H9 (cell line): ENCODE measurements around the gene VSTM2L. TPM values are rescaled to one million over a fixed set of nuclear protein-coding genes. Genes with fewer than 3 reads are reported as not detected.

Experiments
- DNase-seq: peaks from one replicate; pipeline ENCODE4 v3.0.0-alpha.2; 2017
- H2AFZ ChIP-seq: one replicate; pipeline ENCODE4 v1.6.1; 2013; ENCODE audit warnings: mild to moderate bottlenecking, low read length, control low read depth, moderate library complexity
- H2AK5ac ChIP-seq: 2 replicates; pipeline ENCODE4 v1.6.1; 2013; ENCODE audit warnings: low read length, control low read depth, mixed read lengths; ENCODE audit not compliant: insufficient read length
- H2BK120ac ChIP-seq: one replicate; pipeline ENCODE4 v1.6.1; 2013; ENCODE audit warnings: low read depth, mild to moderate bottlenecking, low read length, control low read depth, inconsistent platforms; ENCODE audit not compliant: poor library complexity, severe bottlenecking
- H2BK12ac ChIP-seq: 2 replicates; pipeline ENCODE4 v1.6.1; 2013; ENCODE audit warnings: low read length, control low read depth, mixed read lengths, low read depth; ENCODE audit not compliant: insufficient read length
- H2BK15ac ChIP-seq: 2 replicates; pipeline ENCODE4 v1.6.1; 2013; ENCODE audit warnings: low read depth, low read length, control low read depth
- H2BK20ac ChIP-seq: one replicate; pipeline ENCODE4 v1.6.1; 2013; ENCODE audit warnings: low read depth, mild to moderate bottlenecking, low read length, control low read depth, inconsistent platforms; ENCODE audit not compliant: poor library complexity, severe bottlenecking
- H2BK5ac ChIP-seq: 2 replicates; pipeline ENCODE4 v1.6.1; 2013; ENCODE audit warnings: low read length, control low read depth, mixed read lengths; ENCODE audit not compliant: insufficient read length
- H3K14ac ChIP-seq: 2 replicates; pipeline ENCODE4 v1.6.1; 2013; ENCODE audit warnings: low read length, control low read depth; ENCODE audit not compliant: insufficient read depth
- H3K18ac ChIP-seq: 2 replicates; pipeline ENCODE4 v1.6.1; 2013; ENCODE audit warnings: low read depth, mild to moderate bottlenecking, mixed read lengths, low read length, control low read depth; ENCODE audit not compliant: insufficient read length
- H3K23ac ChIP-seq: 2 replicates; pipeline ENCODE4 v1.6.1; 2013; ENCODE audit warnings: low read length, control low read depth, mixed read lengths, low read depth; ENCODE audit not compliant: insufficient read length
- H3K23me2 ChIP-seq: 2 replicates; pipeline ENCODE4 v1.6.1; 2013; ENCODE audit warnings: low read depth, mild to moderate bottlenecking, mixed read lengths, low read length, control low read depth; ENCODE audit not compliant: insufficient read length, poor library complexity, severe bottlenecking
- H3K27ac ChIP-seq: 2 replicates; pipeline ENCODE4 v1.5.1; 2013; ENCODE audit warnings: low read length, control low read depth, mixed read lengths, low read depth; ENCODE audit not compliant: insufficient read length
- H3K27me3 ChIP-seq: 2 replicates; pipeline ENCODE4 v1.6.1; 2013; ENCODE audit warnings: low read length, control low read depth, inconsistent platforms; ENCODE audit not compliant: insufficient read depth
- H3K4ac ChIP-seq: 2 replicates; pipeline ENCODE4 v1.6.1; 2013; ENCODE audit warnings: low read depth, mild to moderate bottlenecking, control low read depth, inconsistent platforms, low read length, moderate library complexity
- H3K4me1 ChIP-seq: 2 replicates; pipeline ENCODE4 v1.6.1; 2013; ENCODE audit warnings: low read length, control low read depth, inconsistent platforms; ENCODE audit not compliant: insufficient read depth
- H3K4me2 ChIP-seq: 2 replicates; pipeline ENCODE4 v1.6.1; 2013; ENCODE audit warnings: low read length, control low read depth, mixed read lengths; ENCODE audit not compliant: insufficient read length, insufficient read depth
- H3K56ac ChIP-seq: 2 replicates; pipeline ENCODE4 v1.6.1; 2013; ENCODE audit warnings: low read depth, mild to moderate bottlenecking, mixed read lengths, low read length, control low read depth; ENCODE audit not compliant: insufficient read length
- H3K79me1 ChIP-seq: 2 replicates; pipeline ENCODE4 v1.6.1; 2013; ENCODE audit warnings: low read depth, mild to moderate bottlenecking, moderate library complexity, low read length, control low read depth, inconsistent platforms; ENCODE audit not compliant: insufficient read depth, poor library complexity, severe bottlenecking
- H3K79me2 ChIP-seq: 2 replicates; pipeline ENCODE4 v1.6.1; 2013; ENCODE audit warnings: low read length, control low read depth, inconsistent platforms; ENCODE audit not compliant: insufficient read depth
- H3K9ac ChIP-seq: 2 replicates; pipeline ENCODE4 v1.6.1; 2013; ENCODE audit warnings: low read length, control low read depth, mixed read lengths; ENCODE audit not compliant: insufficient read length; ENCODE audit errors: extremely low read depth
- H3K9me3 ChIP-seq: one replicate; pipeline ENCODE4 v1.6.1; 2013; ENCODE audit warnings: low read depth, low read length, inconsistent platforms; ENCODE audit not compliant: control insufficient read depth
- H3T11ph ChIP-seq: one replicate; pipeline ENCODE4 v1.6.1; 2013; ENCODE audit warnings: mild to moderate bottlenecking, low read length, control low read depth, inconsistent platforms
- H4K20me1 ChIP-seq: one replicate; pipeline ENCODE4 v1.6.1; 2013; ENCODE audit not compliant: control insufficient read depth, insufficient read length, insufficient read depth
- H4K5ac ChIP-seq: 2 replicates; pipeline ENCODE4 v1.6.1; 2013; ENCODE audit warnings: low read depth, mild to moderate bottlenecking, mixed read lengths, low read length, control low read depth; ENCODE audit not compliant: insufficient read length
- H4K8ac ChIP-seq: replicated peaks from 2 replicates; pipeline ENCODE4 v1.6.1; 2013; ENCODE audit warnings: low read length, control low read depth, mixed read lengths, low read depth; ENCODE audit not compliant: insufficient read length
- H4K91ac ChIP-seq: 2 replicates; pipeline ENCODE4 v1.6.1; 2013; ENCODE audit warnings: low read depth, mild to moderate bottlenecking, moderate library complexity, mixed read lengths, low read length, control low read depth; ENCODE audit not compliant: insufficient read length
- H3K27ac Mint-ChIP-seq, 3 experiments: 2 replicates in 2 of 3; 3 replicates in 1 of 3; pipeline ENCODE4 v1.8.0; 2020 to 2021; ENCODE audit warnings: mixed read lengths in 3 of 3, mild to moderate bottlenecking in 1 of 3, moderate library complexity in 1 of 3
- H3K27me3 Mint-ChIP-seq: 2 replicates; pipeline ENCODE4 v1.8.0; 2021; ENCODE audit warnings: low read depth, mild to moderate bottlenecking, moderate library complexity, mixed read lengths
- H3K36me3 Mint-ChIP-seq, 3 experiments: 2 replicates in 2 of 3; 3 replicates in 1 of 3; pipeline ENCODE4 v1.8.0; 2020 to 2021; ENCODE audit warnings: low read depth in 3 of 3, mixed read lengths in 3 of 3; ENCODE audit not compliant: insufficient read depth in 1 of 3
- H3K4me1 Mint-ChIP-seq, 2 experiments: 2 replicates each; pipeline ENCODE4 v1.8.0; 2020; ENCODE audit warnings: mixed read lengths in 2 of 2
- H3K4me3 Mint-ChIP-seq, 2 experiments: 2 replicates in 1 of 2; 3 replicates in 1 of 2; pipeline ENCODE4 v1.8.0; 2020 to 2021; ENCODE audit warnings: mild to moderate bottlenecking in 2 of 2, mixed read lengths in 2 of 2, moderate library complexity in 1 of 2
- H3K9me3 Mint-ChIP-seq, 2 experiments: 2 replicates in 1 of 2; 3 replicates in 1 of 2; pipeline ENCODE4 v1.8.0; 2020; ENCODE audit warnings: mild to moderate bottlenecking in 2 of 2, mixed read lengths in 2 of 2, moderate library complexity in 1 of 2
- CTCF ChIP-seq: fragments of 200-600 bp; sonication (generic); conservative IDR thresholded peaks from 3 replicates; pipeline ENCODE4 v1.8.0; 2021; ENCODE audit warnings: antibody characterized with exemption, mild to moderate bottlenecking
- WGBS: extraction: QIAGEN DNeasy Blood & Tissue Kit; methylation state at CpG from one replicate; pipeline ENCODE4 v1.1.7; 2013; ENCODE audit warnings: missing lambda C conversion rate, low lambda C conversion rate, mixed read lengths; ENCODE audit not compliant: insufficient read length; ENCODE audit errors: extremely low coverage; 5-methylcytosine and 5-hydroxymethylcytosine counted together
- total RNA-seq: library from RNA; stranded (reverse); gene quantifications from 2 replicates; pipeline ENCODE4 v1.2.1, GENCODE V29; 2021

The VSTM2L gene
- total RNA-seq, 1 experiment from 2014 or later, result 2.1 TPM

- Histone ChIP-seq H3K4me1 (peaks cover 5% of the 10 kb centered on the region; the same call in 1 of the 2 replicates), H2BK120ac (no peak overlapping the region), H3K27ac (no peak overlapping the region), H3K23me2 (no peaks in the 10 kb centered on the region), H3K18ac (no peak overlapping the region), H3K79me1 (no peaks in the 10 kb centered on the region), H2BK5ac (no peak overlapping the region), H3K9ac (no peak overlapping the region), H3K23ac (no peak overlapping the region), H4K20me1 (peaks cover 3% of the 10 kb centered on the region), H3K9me3 (no peaks in the 10 kb centered on the region), H3K4ac (no peak overlapping the region), H2AFZ (no peak overlapping the region), H3K79me2 (no peaks in the 10 kb centered on the region), H2BK20ac (no peak overlapping the region), H4K5ac (no peak overlapping the region), H3K14ac (no peak overlapping the region), H2BK12ac (no peak overlapping the region), H3K4me2 (no peak overlapping the region), H3T11ph (no peak overlapping the region), H3K56ac (no peak overlapping the region), H2AK5ac (no peak overlapping the region), H2BK15ac (no peak overlapping the region), H3K27me3 (no peaks in the 10 kb centered on the region), H4K91ac (no peak overlapping the region), H4K8ac (no peak overlapping the region)
- Mint-ChIP-seq H3K27ac (0 out of 7 replicates have a peak overlapping the region, but pooled peaks of 1 of the 3 experiments have one; percentile 13), H3K36me3 (peaks cover 8 to 23% (median 16%) of the 10 kb centered on the region in 3 experiments; a peak in 5 of 7 replicates), H3K27me3 (no peaks in the 10 kb centered on the region; the same call in none of the 2 replicates), H3K4me3 (no peak overlapping the region), H3K9me3 (no peaks in the 10 kb centered on the region), H3K4me1 (peaks cover 24 to 27% of the 10 kb centered on the region in 2 experiments)
- no peak for DNase-seq
- no CpG with 5 or more reads among the region's 9 CpGs for WGBS
- no peak for TF ChIP-seq CTCF
Observed at GRCh38 chr20:37872161-37872560, 30.8 kb upstream of the VSTM2L start.
